Measurements from ENCODE around the gene SYT7.

DNA sequence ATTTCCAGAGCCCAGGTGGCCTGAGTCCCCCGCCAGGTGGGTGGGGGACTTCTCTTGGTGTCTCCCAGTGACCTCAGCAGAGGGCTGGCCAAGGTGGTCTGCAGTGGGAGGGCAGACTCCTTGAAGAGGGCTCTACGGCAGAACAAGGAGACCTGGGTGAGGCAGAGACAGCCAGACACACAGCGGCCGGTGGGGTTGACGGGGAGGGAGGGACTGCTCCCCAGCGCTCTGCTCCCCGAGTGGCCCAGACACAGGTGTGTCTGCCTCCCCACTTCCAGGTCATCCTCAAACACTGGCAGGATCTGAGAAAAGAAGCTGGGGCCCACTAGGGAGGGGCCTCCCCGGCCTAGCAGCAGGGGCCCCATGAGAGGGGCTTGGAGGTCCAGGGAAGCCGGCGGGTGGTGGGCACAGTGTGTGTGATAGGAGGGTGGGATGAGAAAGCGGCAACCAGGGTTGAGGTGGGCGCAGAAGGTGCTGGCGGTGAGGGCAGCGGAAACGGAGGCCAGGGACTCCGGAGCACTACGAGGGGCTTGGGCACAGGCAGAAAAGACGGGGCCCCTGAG is 30.1 kb downstream of the SYT7 start:
- TF ChIP-seq YY1 (IDR thresholded peaks at IDR 0.05; ENCODE audit: insufficient read depth, insufficient read length), result no peak
- TF ChIP-seq ZNF274 (IDR thresholded peaks at IDR 0.05; ENCODE audit: low read depth, low read length), result no peak
- no peak for TF ChIP-seq SUZ12 (IDR thresholded peaks at IDR 0.05; ENCODE audit: extremely low read depth, insufficient read depth, insufficient read length)
